ENCODE results near the gene FAM171A1.

Gene FAM171A1

GRCh38 chr10:15368101-15368855 lies 2.8 kb downstream of the FAM171A1 start:
- no peak overlapping the region for H3K4me3 ChIP-seq
- H3K36me3 ChIP-seq (ENCODE audit: insufficient read depth, low read length): no peaks in the 10 kb centered on the region
- TF ChIP-seq POLR2AphosphoS5 (IDR thresholded peaks at IDR 0.05; ENCODE audit: borderline replicate concordance, low read depth, low read length) (no peak), FOXP2 (optimal IDR thresholded peaks at IDR 0.05; ENCODE audit: control extremely low read depth, extremely low read length, insufficient read depth) (no peak), EZH2 (IDR thresholded peaks at IDR 0.05) (no peak)
- no peak overlapping the region for H3K27ac ChIP-seq
- no peak for DNase-seq (ENCODE audit: low read depth, low spot score)
- H3K9me3 ChIP-seq (ENCODE audit: low read depth, low read length): no peaks in the 10 kb centered on the region
- no peak overlapping the region for H3K9ac ChIP-seq (ENCODE audit: insufficient read length)

GRCh38 chr10:15367296-15368085 lies 3.6 kb downstream of the FAM171A1 start:
- TF ChIP-seq EZH2 (IDR thresholded peaks at IDR 0.05) (no peak), POLR2AphosphoS5 (IDR thresholded peaks at IDR 0.05; ENCODE audit: borderline replicate concordance, low read depth, low read length) (no peak), FOXP2 (optimal IDR thresholded peaks at IDR 0.05; ENCODE audit: control extremely low read depth, extremely low read length, insufficient read depth) (no peak)
- no peak for DNase-seq (ENCODE audit: low read depth, low spot score)
- no peak overlapping the region for H3K4me3 ChIP-seq

GRCh38 chr10:15365692-15366091 lies 5.4 kb downstream of the FAM171A1 start:
- Histone ChIP-seq H3K27ac (no peak overlapping the region), H3K9me3 (ENCODE audit: low read depth, low read length) (no peaks in the 10 kb centered on the region), H3K4me3 (no peak overlapping the region), H3K36me3 (ENCODE audit: insufficient read depth, low read length) (no peaks in the 10 kb centered on the region), H3K9ac (ENCODE audit: insufficient read length) (no peak overlapping the region)
- no peak for TF ChIP-seq EZH2 (IDR thresholded peaks at IDR 0.05)
- no peak for TF ChIP-seq FOXP2 (optimal IDR thresholded peaks at IDR 0.05; ENCODE audit: control extremely low read depth, extremely low read length, insufficient read depth)
- TF ChIP-seq POLR2AphosphoS5 (IDR thresholded peaks at IDR 0.05; ENCODE audit: borderline replicate concordance, low read depth, low read length): no peak
- no peak for DNase-seq (ENCODE audit: low read depth, low spot score)

More at GRCh38 chr10:15367296-15368085, 3.6 kb downstream of the FAM171A1 start:
- Histone ChIP-seq H3K9me3 (ENCODE audit: low read depth, low read length) (no peaks in the 10 kb centered on the region), H3K36me3 (ENCODE audit: insufficient read depth, low read length) (no peaks in the 10 kb centered on the region), H3K27ac (no peak overlapping the region), H3K9ac (ENCODE audit: insufficient read length) (no peak overlapping the region)

GRCh38 chr10:15364001-15364400 lies 7.1 kb downstream of the FAM171A1 start:
- Histone ChIP-seq H3K27ac (no peak overlapping the region), H3K4me3 (no peak overlapping the region), H3K9me3 (ENCODE audit: low read depth, low read length) (no peaks in the 10 kb centered on the region), H3K36me3 (ENCODE audit: insufficient read depth, low read length) (no peaks in the 10 kb centered on the region), H3K9ac (ENCODE audit: insufficient read length) (no peak overlapping the region)
- no peak for DNase-seq (ENCODE audit: low read depth, low spot score)
- TF ChIP-seq FOXP2 (optimal IDR thresholded peaks at IDR 0.05; ENCODE audit: control extremely low read depth, extremely low read length, insufficient read depth): no peak
- TF ChIP-seq EZH2 (IDR thresholded peaks at IDR 0.05): no peak
- TF ChIP-seq POLR2AphosphoS5 (IDR thresholded peaks at IDR 0.05; ENCODE audit: borderline replicate concordance, low read depth, low read length): no peak

- Histone ChIP-seq H3K4me3 (no peak overlapping the region), H3K36me3 (ENCODE audit: insufficient read depth, low read length) (no peaks in the 10 kb centered on the region), H3K27ac (no peak overlapping the region), H3K9ac (ENCODE audit: insufficient read length) (no peak overlapping the region), H3K9me3 (ENCODE audit: low read depth, low read length) (no peaks in the 10 kb centered on the region)
- DNase-seq (ENCODE audit: low read depth, low spot score): no peak
- TF ChIP-seq FOXP2 (optimal IDR thresholded peaks at IDR 0.05; ENCODE audit: control extremely low read depth, extremely low read length, insufficient read depth) (no peak), POLR2AphosphoS5 (IDR thresholded peaks at IDR 0.05; ENCODE audit: borderline replicate concordance, low read depth, low read length) (no peak), EZH2 (IDR thresholded peaks at IDR 0.05) (no peak)
These were observed 8.1 kb downstream of the FAM171A1 start for GRCh38 chr10:15363031-15363430.

GRCh38 chr10:15361131-15361530 lies 10.0 kb downstream of the FAM171A1 start:
- Histone ChIP-seq H3K27ac (no peak overlapping the region), H3K9ac (ENCODE audit: insufficient read length) (no peak overlapping the region), H3K36me3 (ENCODE audit: insufficient read depth, low read length) (no peaks in the 10 kb centered on the region), H3K4me3 (no peak overlapping the region), H3K9me3 (ENCODE audit: low read depth, low read length) (no peaks in the 10 kb centered on the region)
- DNase-seq (ENCODE audit: low read depth, low spot score): no peak
- no peak for TF ChIP-seq POLR2AphosphoS5 (IDR thresholded peaks at IDR 0.05; ENCODE audit: borderline replicate concordance, low read depth, low read length)
- no peak for TF ChIP-seq EZH2 (IDR thresholded peaks at IDR 0.05)
- TF ChIP-seq FOXP2 (optimal IDR thresholded peaks at IDR 0.05; ENCODE audit: control extremely low read depth, extremely low read length, insufficient read depth): no peak

GRCh38 chr10:15360566-15360965 lies 10.5 kb downstream of the FAM171A1 start:
- TF ChIP-seq EZH2 (IDR thresholded peaks at IDR 0.05) (no peak), FOXP2 (optimal IDR thresholded peaks at IDR 0.05; ENCODE audit: control extremely low read depth, extremely low read length, insufficient read depth) (no peak), POLR2AphosphoS5 (IDR thresholded peaks at IDR 0.05; ENCODE audit: borderline replicate concordance, low read depth, low read length) (no peak)
- Histone ChIP-seq H3K27ac (no peak overlapping the region), H3K36me3 (ENCODE audit: insufficient read depth, low read length) (no peaks in the 10 kb centered on the region), H3K9me3 (ENCODE audit: low read depth, low read length) (no peaks in the 10 kb centered on the region), H3K9ac (ENCODE audit: insufficient read length) (no peak overlapping the region), H3K4me3 (no peak overlapping the region)
- no peak for DNase-seq (ENCODE audit: low read depth, low spot score)

GRCh38 chr10:15353471-15354017 lies 17.5 kb downstream of the FAM171A1 start:
- Histone ChIP-seq H3K27ac (no peak overlapping the region), H3K36me3 (ENCODE audit: insufficient read depth, low read length) (no peaks in the 10 kb centered on the region), H3K4me3 (no peak overlapping the region), H3K9me3 (ENCODE audit: low read depth, low read length) (no peaks in the 10 kb centered on the region), H3K9ac (ENCODE audit: insufficient read length) (no peak overlapping the region)
- TF ChIP-seq EZH2 (IDR thresholded peaks at IDR 0.05) (no peak), POLR2AphosphoS5 (IDR thresholded peaks at IDR 0.05; ENCODE audit: borderline replicate concordance, low read depth, low read length) (no peak), FOXP2 (optimal IDR thresholded peaks at IDR 0.05; ENCODE audit: control extremely low read depth, extremely low read length, insufficient read depth) (no peak)
- no peak for DNase-seq (ENCODE audit: low read depth, low spot score)

Data from SK-N-MC (cell line).